ENCODE data around the gene CMSS1. TPM values are rescaled to one million over a fixed set of nuclear protein-coding genes. Genes with fewer than 3 reads are reported as not detected.

Gene CMSS1
- total and polyA plus RNA-seq, 2 of the 13 experiments (the other 11 are each of a cell fraction or from before 2014, with no cell fraction given): 6.4 to 48.7 TPM

DNA sequence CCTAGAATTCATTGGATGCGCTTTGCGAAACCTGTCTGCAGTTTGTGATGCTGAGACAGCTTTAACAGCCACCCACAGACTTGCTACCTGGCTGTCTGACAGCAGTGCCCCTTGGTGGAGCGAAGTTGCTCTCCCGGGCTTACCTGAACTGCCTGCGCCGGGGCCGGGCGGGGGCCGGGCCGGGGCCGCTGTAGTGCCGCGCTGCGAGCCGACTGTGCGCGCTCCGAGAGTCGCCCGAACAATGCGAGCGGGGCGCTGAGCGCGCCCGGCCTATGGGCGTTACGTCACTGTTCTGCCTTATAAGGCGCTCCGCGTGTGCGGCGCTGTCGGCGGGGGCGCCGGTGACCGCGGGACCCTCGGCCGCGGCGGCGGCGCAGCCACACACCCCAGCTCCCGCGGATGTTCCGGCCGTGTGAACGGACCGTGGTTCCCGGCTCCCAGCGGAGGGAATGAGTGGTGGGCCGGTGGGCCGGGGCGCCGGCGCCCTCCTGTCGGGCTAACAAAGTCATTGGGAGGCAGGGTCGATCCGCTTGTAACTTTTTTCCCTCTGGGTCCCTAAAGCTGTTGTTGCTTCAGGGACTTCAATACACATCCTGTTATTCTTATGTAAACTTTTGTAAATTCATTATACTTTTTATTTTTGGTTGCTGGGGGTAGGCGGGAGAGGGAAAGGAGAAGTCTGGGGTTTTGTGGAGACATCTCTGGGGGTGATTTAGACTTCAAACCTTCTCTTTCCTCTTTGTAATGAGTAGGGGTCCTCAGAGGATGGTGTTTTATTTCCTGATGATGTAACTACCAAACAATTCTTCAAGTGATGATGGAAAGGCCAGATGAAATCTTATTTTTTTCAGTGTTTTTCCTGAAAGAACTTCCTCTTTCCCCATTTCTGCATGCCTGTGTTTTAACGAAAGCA is 58.5 kb downstream of the CMSS1 start (continued):
- TF ChIP-seq ZNF609 (CRISPR knock-in tag; IDR thresholded peaks at IDR 0.05; ENCODE audit: borderline replicate concordance) (peak; percentile 62; the same call in 1 of the 2 replicates), EP300 (IDR thresholded peaks at IDR 0.05; ENCODE audit: low read depth in 2 of 2, low read length in 2 of 2) (peak in 1 of 2 experiments; percentile 37; a peak in 2 of 4 replicates), EP300 (CRISPR knock-in tag; IDR thresholded peaks at IDR 0.05; ENCODE audit: borderline replicate concordance) (no peak), ZNF782 (CRISPR knock-in tag; IDR thresholded peaks at IDR 0.05; ENCODE audit: borderline replicate concordance) (0 out of 2 replicates have a peak, but pooled peaks have one; percentile 66), FOSL1 (CRISPR knock-in tag; IDR thresholded peaks at IDR 0.05; ENCODE audit: borderline replicate concordance) (no peak), TOPORS (CRISPR knock-in tag; IDR thresholded peaks at IDR 0.05) (no peak), ZBTB7A (CRISPR knock-in tag; IDR thresholded peaks at IDR 0.05) (peak; percentile 98), CCDC6 (CRISPR knock-in tag; IDR thresholded peaks at IDR 0.05) (peak; percentile 96), MEF2D (CRISPR knock-in tag; IDR thresholded peaks at IDR 0.05) (no peak), ZNF230 (CRISPR knock-in tag; IDR thresholded peaks at IDR 0.05) (0 out of 2 replicates have a peak, but pooled peaks have one; percentile 62), WIZ (CRISPR knock-in tag; IDR thresholded peaks at IDR 0.05) (peak; percentile 47; the same call in 1 of the 2 replicates), ZNF331 (CRISPR knock-in tag; IDR thresholded peaks at IDR 0.05) (peak; percentile 87), ARHGAP35 (CRISPR knock-in tag; IDR thresholded peaks at IDR 0.05; ENCODE audit: borderline replicate concordance) (peak; percentile 84; the same call in 1 of the 2 replicates), SETDB1 (CRISPR knock-in tag; IDR thresholded peaks at IDR 0.05; ENCODE audit: borderline replicate concordance) (no peak), E2F1 (CRISPR knock-in tag; IDR thresholded peaks at IDR 0.05) (peak; percentile 82), ZNF580 (CRISPR knock-in tag; IDR thresholded peaks at IDR 0.05; ENCODE audit: borderline replicate concordance, low read depth) (peak; percentile 72)
- TF ChIP-seq, protein P1, sequence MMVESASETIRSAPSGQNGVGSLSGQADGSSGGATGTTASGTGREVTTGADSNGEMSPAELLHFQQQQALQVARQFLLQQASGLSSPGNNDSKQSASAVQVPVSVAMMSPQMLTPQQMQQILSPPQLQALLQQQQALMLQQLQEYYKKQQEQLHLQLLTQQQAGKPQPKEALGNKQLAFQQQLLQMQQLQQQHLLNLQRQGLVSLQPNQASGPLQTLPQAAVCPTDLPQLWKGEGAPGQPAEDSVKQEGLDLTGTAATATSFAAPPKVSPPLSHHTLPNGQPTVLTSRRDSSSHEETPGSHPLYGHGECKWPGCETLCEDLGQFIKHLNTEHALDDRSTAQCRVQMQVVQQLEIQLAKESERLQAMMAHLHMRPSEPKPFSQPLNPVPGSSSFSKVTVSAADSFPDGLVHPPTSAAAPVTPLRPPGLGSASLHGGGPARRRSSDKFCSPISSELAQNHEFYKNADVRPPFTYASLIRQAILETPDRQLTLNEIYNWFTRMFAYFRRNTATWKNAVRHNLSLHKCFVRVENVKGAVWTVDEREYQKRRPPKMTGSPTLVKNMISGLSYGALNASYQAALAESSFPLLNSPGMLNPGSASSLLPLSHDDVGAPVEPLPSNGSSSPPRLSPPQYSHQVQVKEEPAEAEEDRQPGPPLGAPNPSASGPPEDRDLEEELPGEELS (CRISPR knock-in tag; IDR thresholded peaks at IDR 0.05): peak; percentile 57; the same call in 1 of the 2 replicates
- TF ChIP-seq, protein P2, sequence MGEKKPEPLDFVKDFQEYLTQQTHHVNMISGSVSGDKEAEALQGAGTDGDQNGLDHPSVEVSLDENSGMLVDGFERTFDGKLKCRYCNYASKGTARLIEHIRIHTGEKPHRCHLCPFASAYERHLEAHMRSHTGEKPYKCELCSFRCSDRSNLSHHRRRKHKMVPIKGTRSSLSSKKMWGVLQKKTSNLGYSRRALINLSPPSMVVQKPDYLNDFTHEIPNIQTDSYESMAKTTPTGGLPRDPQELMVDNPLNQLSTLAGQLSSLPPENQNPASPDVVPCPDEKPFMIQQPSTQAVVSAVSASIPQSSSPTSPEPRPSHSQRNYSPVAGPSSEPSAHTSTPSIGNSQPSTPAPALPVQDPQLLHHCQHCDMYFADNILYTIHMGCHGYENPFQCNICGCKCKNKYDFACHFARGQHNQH (CRISPR knock-in tag; IDR thresholded peaks at IDR 0.05): peak; percentile 62; the same call in 1 of the 2 replicates

Data from HepG2 (cell line).